OCI-LY3 (cell line): Measurements from ENCODE around the gene LHPP.

Experiments used
- H2AFZ ChIP-seq: fragments of 200-600, 300-600 bp; shearing (Covaris generic); 2 replicates; pipeline ENCODE4 v1.6.0; 2014; ENCODE audit warnings: antibody characterized with exemption, low read depth, low read length
- H3K27ac ChIP-seq: fragments of 200-600, 300-600 bp; sonication (generic); 2 replicates; pipeline ENCODE4 v1.5.1; 2014; ENCODE audit warnings: mild to moderate bottlenecking, low read length, moderate library complexity, mixed read lengths
- H3K27me3 ChIP-seq: fragments of 200-600, 300-600 bp; sonication (generic); 2 replicates; pipeline ENCODE4 v1.6.1; 2014; ENCODE audit warnings: low read depth, low read length, mixed read lengths
- H3K36me3 ChIP-seq: fragments of 200-600, 300-600 bp; sonication (generic); replicated peaks from 2 replicates; pipeline ENCODE3; 2014; ENCODE audit warnings: low read depth, low read length, mixed read lengths
- H3K4me1 ChIP-seq: fragments of 300-600, 200-600 bp; sonication (generic); 2 replicates; pipeline ENCODE4 v1.6.1; 2014; ENCODE audit warnings: low read length, mixed read lengths
- H3K4me2 ChIP-seq: fragments of 200-600, 300-600 bp; sonication (generic); 2 replicates; pipeline ENCODE4 v1.6.1; 2014; ENCODE audit warnings: low read length, mixed read lengths
- H3K4me3 ChIP-seq: fragments of 300-600, 200-600 bp; sonication (generic); 2 replicates; pipeline ENCODE4 v1.5.1; 2014; ENCODE audit warnings: antibody characterized with exemption, mild to moderate bottlenecking, low read length, moderate library complexity
- H3K79me2 ChIP-seq: fragments of 300-600, 200-600 bp; shearing (Covaris generic); 2 replicates; pipeline ENCODE4 v1.6.1; 2014; ENCODE audit warnings: mild to moderate bottlenecking, low read length, mixed read lengths
- H3K9ac ChIP-seq: fragments of 300-600, 200-600 bp; shearing (Covaris generic); 2 replicates; pipeline ENCODE4 v1.6.0; 2014; ENCODE audit warnings: mild to moderate bottlenecking, low read length, moderate library complexity
- H3K9me3 ChIP-seq: fragments of 200-600, 300-600 bp; shearing (Covaris generic); 2 replicates; pipeline ENCODE4 v1.6.1; 2014; ENCODE audit warnings: low read length, mixed read lengths; ENCODE audit not compliant: insufficient read depth
- H4K20me1 ChIP-seq: fragments of 200-600, 300-600 bp; sonication (generic); 2 replicates; pipeline ENCODE4 v1.6.1; 2016; ENCODE audit warnings: low read length, mixed read lengths; ENCODE audit not compliant: insufficient read depth
- EZH2phosphoT487 ChIP-seq: fragments of 200-600 bp; shearing (Covaris generic); IDR thresholded peaks from 2 replicates; pipeline ENCODE4 v1.6.1; 2018; ENCODE audit warnings: antibody characterized with exemption, mixed run types, low read depth
- TF ChIP-seq, protein P1 (sequence below): fragments of 200-600, 300-600 bp; sonication (generic); IDR thresholded peaks from 2 replicates; pipeline ENCODE4 v1.5.1; 2014; ENCODE audit warnings: antibody characterized with exemption, low read length, low read depth

Gene LHPP

DNA sequence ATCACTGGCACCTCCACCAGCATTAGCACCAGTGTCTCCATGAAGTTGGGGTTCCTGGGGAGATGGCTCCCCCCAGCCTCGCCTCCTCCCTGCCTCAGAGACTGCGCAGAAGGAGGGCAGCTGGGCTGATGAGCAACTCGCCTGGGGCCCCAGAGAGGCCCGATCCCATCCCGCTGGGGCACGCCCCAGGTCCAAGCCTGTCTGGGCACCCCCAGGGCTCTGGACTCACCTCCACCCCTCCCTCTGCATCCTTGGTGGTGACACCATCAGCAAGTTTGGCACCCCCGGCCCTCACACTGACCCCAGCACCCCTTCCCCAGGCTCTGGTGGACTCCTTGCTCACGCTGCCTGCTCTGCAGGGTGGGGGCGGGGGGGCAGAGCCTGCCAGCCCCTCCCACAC, 89.5 kb downstream of the LHPP start:
- no peak overlapping the region for H2AFZ ChIP-seq
- no peak for TF ChIP-seq EZH2phosphoT487
- TF ChIP-seq, protein P1, sequence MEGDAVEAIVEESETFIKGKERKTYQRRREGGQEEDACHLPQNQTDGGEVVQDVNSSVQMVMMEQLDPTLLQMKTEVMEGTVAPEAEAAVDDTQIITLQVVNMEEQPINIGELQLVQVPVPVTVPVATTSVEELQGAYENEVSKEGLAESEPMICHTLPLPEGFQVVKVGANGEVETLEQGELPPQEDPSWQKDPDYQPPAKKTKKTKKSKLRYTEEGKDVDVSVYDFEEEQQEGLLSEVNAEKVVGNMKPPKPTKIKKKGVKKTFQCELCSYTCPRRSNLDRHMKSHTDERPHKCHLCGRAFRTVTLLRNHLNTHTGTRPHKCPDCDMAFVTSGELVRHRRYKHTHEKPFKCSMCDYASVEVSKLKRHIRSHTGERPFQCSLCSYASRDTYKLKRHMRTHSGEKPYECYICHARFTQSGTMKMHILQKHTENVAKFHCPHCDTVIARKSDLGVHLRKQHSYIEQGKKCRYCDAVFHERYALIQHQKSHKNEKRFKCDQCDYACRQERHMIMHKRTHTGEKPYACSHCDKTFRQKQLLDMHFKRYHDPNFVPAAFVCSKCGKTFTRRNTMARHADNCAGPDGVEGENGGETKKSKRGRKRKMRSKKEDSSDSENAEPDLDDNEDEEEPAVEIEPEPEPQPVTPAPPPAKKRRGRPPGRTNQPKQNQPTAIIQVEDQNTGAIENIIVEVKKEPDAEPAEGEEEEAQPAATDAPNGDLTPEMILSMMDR = no peak
- H3K36me3 ChIP-seq = no peaks in the 10 kb centered on the region
- H3K9ac ChIP-seq = no peak overlapping the region
- H3K4me3 ChIP-seq = no peak overlapping the region
- H3K4me2 ChIP-seq = no peak overlapping the region
- H4K20me1 ChIP-seq = no peaks in the 10 kb centered on the region
- peaks cover 34% of the 10 kb centered on the region for H3K4me1 ChIP-seq
- no peaks in the 10 kb centered on the region; the same call in 1 of the 2 replicates for H3K27me3 ChIP-seq
- no peaks in the 10 kb centered on the region for H3K79me2 ChIP-seq
- no peak overlapping the region for H3K27ac ChIP-seq
- no peaks in the 10 kb centered on the region for H3K9me3 ChIP-seq

DNA sequence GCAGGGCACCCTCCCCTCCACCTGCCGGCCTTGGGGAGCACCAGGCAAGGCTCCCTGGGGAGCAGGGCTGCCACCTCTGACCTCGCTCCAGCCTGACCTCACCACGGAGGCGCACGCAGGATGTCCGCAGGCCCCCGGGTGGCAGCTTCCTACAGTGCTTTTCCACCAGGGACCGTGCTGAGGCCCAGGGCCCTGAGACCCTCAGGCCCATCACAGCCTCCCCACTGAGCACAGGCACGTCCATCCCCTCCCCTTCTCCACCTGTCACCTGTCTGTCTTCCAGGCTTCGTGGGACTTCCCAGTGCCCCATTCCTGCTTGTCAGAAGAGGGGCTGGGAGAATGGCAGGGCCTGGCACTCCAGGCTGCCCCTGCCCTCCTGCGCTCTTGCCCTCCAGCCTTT, 90.1 kb downstream of the LHPP start:
- no peak overlapping the region for H3K4me2 ChIP-seq
- TF ChIP-seq, protein P1 = no peak
- peaks cover 35% of the 10 kb centered on the region for H3K4me1 ChIP-seq
- no peak overlapping the region for H3K27ac ChIP-seq
- H3K9ac ChIP-seq = no peak overlapping the region
- no peak overlapping the region for H3K4me3 ChIP-seq
- no peaks in the 10 kb centered on the region for H4K20me1 ChIP-seq
- H3K36me3 ChIP-seq = no peaks in the 10 kb centered on the region
- no peaks in the 10 kb centered on the region for H3K79me2 ChIP-seq
- no peak overlapping the region for H2AFZ ChIP-seq
- no peaks in the 10 kb centered on the region; the same call in 1 of the 2 replicates for H3K27me3 ChIP-seq
- H3K9me3 ChIP-seq = no peaks in the 10 kb centered on the region

DNA sequence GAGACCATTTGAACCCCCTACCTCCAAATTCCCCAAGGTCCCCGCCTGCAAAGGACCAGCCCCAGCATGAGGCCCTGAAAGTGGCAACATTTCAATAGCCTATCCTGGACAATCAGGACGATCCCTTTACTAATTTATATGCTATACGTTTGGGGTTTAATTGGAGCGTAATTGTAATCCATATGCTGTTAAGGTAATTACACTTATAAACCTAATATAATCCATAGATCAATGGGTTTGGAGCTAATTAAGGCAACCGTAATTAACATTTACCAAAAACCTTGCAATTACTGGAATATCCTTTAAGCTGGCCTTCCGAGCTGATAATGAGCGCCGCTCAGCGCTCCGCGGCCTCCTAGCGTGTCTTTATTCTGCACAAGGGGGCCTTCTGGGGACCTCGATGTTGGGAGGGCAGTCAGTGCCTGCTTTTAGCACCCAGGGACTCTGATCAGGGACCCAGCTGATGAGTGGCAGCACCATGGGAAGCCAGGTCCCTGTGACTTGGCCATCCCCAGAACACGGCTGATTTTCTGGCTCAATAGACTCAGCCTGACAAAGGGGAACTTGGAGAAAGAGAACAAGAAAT, 91.2 kb downstream of the LHPP start:
- Histone ChIP-seq H3K9ac (no peak overlapping the region), H3K4me3 (no peak overlapping the region), H3K36me3 (no peaks in the 10 kb centered on the region), H3K9me3 (no peaks in the 10 kb centered on the region), H2AFZ (no peak overlapping the region), H3K27me3 (no peaks in the 10 kb centered on the region; the same call in 1 of the 2 replicates), H3K79me2 (no peaks in the 10 kb centered on the region), H3K4me1 (peaks cover 35% of the 10 kb centered on the region), H3K27ac (no peak overlapping the region), H4K20me1 (no peaks in the 10 kb centered on the region), H3K4me2 (0 out of 2 replicates have a peak overlapping the region, but pooled peaks have one; percentile 11)
- TF ChIP-seq, protein P1 = no peak
- TF ChIP-seq EZH2phosphoT487 = no peak

DNA sequence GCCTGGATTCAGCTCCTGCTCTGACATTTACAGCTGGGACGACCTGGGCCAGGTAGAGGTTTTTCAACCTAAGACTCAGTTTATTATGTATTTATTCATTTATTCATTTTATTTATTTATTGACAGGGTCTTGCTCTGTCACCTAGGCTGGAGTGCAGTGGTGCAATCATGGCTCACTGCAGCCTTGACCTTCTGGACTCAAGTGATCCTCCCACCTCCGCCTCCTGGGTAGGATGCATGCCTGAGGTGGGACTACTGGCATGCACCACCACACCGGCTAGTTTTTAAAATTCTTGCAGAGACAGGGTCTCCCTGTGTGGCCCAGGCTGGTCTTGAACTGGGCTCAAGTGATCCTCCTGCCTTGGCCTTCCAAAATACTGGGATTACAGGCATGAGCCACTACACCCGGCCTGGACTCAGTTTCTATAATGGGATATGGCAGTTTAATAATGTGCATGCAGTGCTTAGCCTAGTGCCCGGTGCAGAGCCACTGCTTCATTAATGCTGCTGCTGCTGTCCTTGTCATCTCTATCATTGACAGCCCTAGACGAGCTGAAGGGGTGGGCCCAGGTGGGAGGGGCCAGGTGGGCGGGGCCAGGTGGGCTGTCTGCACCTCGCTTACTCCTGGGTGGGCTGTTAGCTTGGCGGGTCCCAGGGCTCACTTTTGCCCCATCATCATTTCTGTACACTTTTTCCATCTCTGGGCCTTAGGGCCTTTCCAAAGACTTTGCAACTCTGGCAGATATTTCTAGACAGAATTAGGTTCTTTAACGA, 92.6 kb downstream of the LHPP start:
- Histone ChIP-seq H3K27ac (no peak overlapping the region), H3K4me2 (no peak overlapping the region), H2AFZ (no peak overlapping the region), H3K79me2 (no peaks in the 10 kb centered on the region), H3K4me3 (no peak overlapping the region), H3K36me3 (no peaks in the 10 kb centered on the region), H4K20me1 (no peaks in the 10 kb centered on the region), H3K9ac (no peak overlapping the region), H3K27me3 (no peaks in the 10 kb centered on the region; the same call in 1 of the 2 replicates), H3K4me1 (peaks cover 33% of the 10 kb centered on the region), H3K9me3 (no peaks in the 10 kb centered on the region)
- no peak for TF ChIP-seq EZH2phosphoT487
- TF ChIP-seq, protein P1 = no peak
